ENCODE results near the gene SLC12A2.

The SLC12A2 gene

GRCh38 chr5:128097781-128098180 lies 14.2 kb downstream of the SLC12A2 start:
- no peak for DNase-seq

- DNase-seq = no peak
Measured at GRCh38 chr5:128099944-128100343, 16.4 kb downstream of the SLC12A2 start.

- DNase-seq = no peak
Measured at GRCh38 chr5:128100860-128101557, 17.4 kb downstream of the SLC12A2 start.

- DNase-seq = no peak
Measured at GRCh38 chr5:128101676-128102075, 18.1 kb downstream of the SLC12A2 start.

GRCh38 chr5:128105203-128105602 lies 21.6 kb downstream of the SLC12A2 start:
- no peak for DNase-seq

GRCh38 chr5:128109138-128109537 lies 25.6 kb downstream of the SLC12A2 start:
- DNase-seq = no peak

GRCh38 chr5:128109766-128110165 lies 26.2 kb downstream of the SLC12A2 start:
- no peak for DNase-seq

- DNase-seq = no peak
Measured at GRCh38 chr5:128111818-128112448, 28.4 kb downstream of the SLC12A2 start.

GRCh38 chr5:128116445-128116844 lies 32.9 kb downstream of the SLC12A2 start:
- DNase-seq = no peak

GRCh38 chr5:128118214-128118613 lies 34.6 kb downstream of the SLC12A2 start:
- no peak for DNase-seq

- DNase-seq = no peak
Measured at GRCh38 chr5:128121651-128122050, 38.1 kb downstream of the SLC12A2 start.

- no peak for DNase-seq
Measured at GRCh38 chr5:128123936-128124335, 40.4 kb downstream of the SLC12A2 start.

GRCh38 chr5:128126241-128126640 lies 42.7 kb downstream of the SLC12A2 start:
- DNase-seq = no peak

GRCh38 chr5:128132499-128132898 lies 48.9 kb downstream of the SLC12A2 start:
- no peak for DNase-seq

GRCh38 chr5:128135286-128135685 lies 51.7 kb downstream of the SLC12A2 start:
- DNase-seq = no peak

GRCh38 chr5:128143911-128144310 lies 60.3 kb downstream of the SLC12A2 start:
- DNase-seq = no peak

GRCh38 chr5:128144491-128144890 lies 60.9 kb downstream of the SLC12A2 start:
- no peak for DNase-seq

- DNase-seq = no peak
Measured at GRCh38 chr5:128146671-128147070, 63.1 kb downstream of the SLC12A2 start.

GRCh38 chr5:128154943-128155342 lies 71.4 kb downstream of the SLC12A2 start:
- no peak for DNase-seq

- no peak for DNase-seq
Measured at GRCh38 chr5:128155776-128156175, 72.2 kb downstream of the SLC12A2 start.

- DNase-seq = no peak
Measured at GRCh38 chr5:128156521-128156920, 73.0 kb downstream of the SLC12A2 start.

- DNase-seq = no peak
Measured at GRCh38 chr5:128158342-128158741, 74.8 kb downstream of the SLC12A2 start.

- DNase-seq = no peak
Measured at GRCh38 chr5:128163991-128164390, 80.4 kb downstream of the SLC12A2 start.

- DNase-seq = no peak
Measured at GRCh38 chr5:128169401-128170017, 85.9 kb downstream of the SLC12A2 start.
